ENCODE data around the gene ARHGEF17.

The ARHGEF17 gene

GRCh38 chr11:73298233-73298632 lies 9.8 kb upstream of the ARHGEF17 start:
- Histone ChIP-seq H3K9me3 (ENCODE audit: insufficient read depth, low read length) (no peaks in the 10 kb centered on the region), H3K4me1 (ENCODE audit: insufficient read depth, insufficient read length) (peaks cover 9% of the 10 kb centered on the region)
- TF ChIP-seq ZNF274 (IDR thresholded peaks at IDR 0.05; ENCODE audit: low read depth, low read length) (no peak), SUZ12 (IDR thresholded peaks at IDR 0.05; ENCODE audit: extremely low read depth, insufficient read depth, insufficient read length) (no peak), YY1 (IDR thresholded peaks at IDR 0.05; ENCODE audit: insufficient read depth, insufficient read length) (no peak)

GRCh38 chr11:73299751-73300150 lies 8.3 kb upstream of the ARHGEF17 start:
- no peak for DNase-seq (ENCODE audit: low read depth, low spot score)
- Histone ChIP-seq H3K27me3 (ENCODE audit: insufficient read depth, insufficient read length) (no peaks in the 10 kb centered on the region), H3K4me3 (ENCODE audit: insufficient read length, low read depth) (no peak overlapping the region), H3K9me3 (ENCODE audit: insufficient read depth, low read length) (no peaks in the 10 kb centered on the region), H3K4me1 (ENCODE audit: insufficient read depth, insufficient read length) (peaks cover 6% of the 10 kb centered on the region), H3K9ac (ENCODE audit: insufficient read length, low read depth) (no peak overlapping the region), H3K36me3 (ENCODE audit: insufficient read depth, insufficient read length, low read length) (no peaks in the 10 kb centered on the region)
- TF ChIP-seq YY1 (IDR thresholded peaks at IDR 0.05; ENCODE audit: insufficient read depth, insufficient read length): no peak
- TF ChIP-seq ZNF274 (IDR thresholded peaks at IDR 0.05; ENCODE audit: low read depth, low read length): no peak
- no peak for TF ChIP-seq SUZ12 (IDR thresholded peaks at IDR 0.05; ENCODE audit: extremely low read depth, insufficient read depth, insufficient read length)

More at GRCh38 chr11:73298233-73298632, 9.8 kb upstream of the ARHGEF17 start:
- H3K36me3 ChIP-seq (ENCODE audit: insufficient read depth, insufficient read length, low read length): no peaks in the 10 kb centered on the region
- no peak overlapping the region for H3K4me3 ChIP-seq (ENCODE audit: insufficient read length, low read depth)
- H3K27me3 ChIP-seq (ENCODE audit: insufficient read depth, insufficient read length): peaks cover 8% of the 10 kb centered on the region
- no peak for DNase-seq (ENCODE audit: low read depth, low spot score)
- H3K9ac ChIP-seq (ENCODE audit: insufficient read length, low read depth): no peak overlapping the region

GRCh38 chr11:73306069-73306841 lies 1.8 kb upstream of the ARHGEF17 start:
- no peaks in the 10 kb centered on the region for H3K9me3 ChIP-seq (ENCODE audit: insufficient read depth, low read length)
- peaks cover 14% of the 10 kb centered on the region for H3K36me3 ChIP-seq (ENCODE audit: insufficient read depth, insufficient read length, low read length)
- no peak overlapping the region for H3K4me3 ChIP-seq (ENCODE audit: insufficient read length, low read depth)
- peaks cover 13% of the 10 kb centered on the region for H3K4me1 ChIP-seq (ENCODE audit: insufficient read depth, insufficient read length)
- no peak for DNase-seq (ENCODE audit: low read depth, low spot score)
- peaks cover 16% of the 10 kb centered on the region for H3K27me3 ChIP-seq (ENCODE audit: insufficient read depth, insufficient read length)
- TF ChIP-seq ZNF274 (IDR thresholded peaks at IDR 0.05; ENCODE audit: low read depth, low read length): no peak
- TF ChIP-seq YY1 (IDR thresholded peaks at IDR 0.05; ENCODE audit: insufficient read depth, insufficient read length): no peak
- TF ChIP-seq SUZ12 (IDR thresholded peaks at IDR 0.05; ENCODE audit: extremely low read depth, insufficient read depth, insufficient read length): no peak
- no peak overlapping the region for H3K9ac ChIP-seq (ENCODE audit: insufficient read length, low read depth)

- peaks cover 21% of the 10 kb centered on the region for H3K36me3 ChIP-seq (ENCODE audit: insufficient read depth, insufficient read length, low read length)
- no peak overlapping the region for H3K9ac ChIP-seq (ENCODE audit: insufficient read length, low read depth)
- DNase-seq (ENCODE audit: low read depth, low spot score): no peak
- no peaks in the 10 kb centered on the region for H3K9me3 ChIP-seq (ENCODE audit: insufficient read depth, low read length)
- H3K4me1 ChIP-seq (ENCODE audit: insufficient read depth, insufficient read length): peaks cover 18% of the 10 kb centered on the region
- H3K27me3 ChIP-seq (ENCODE audit: insufficient read depth, insufficient read length): peaks cover 16% of the 10 kb centered on the region
- TF ChIP-seq YY1 (IDR thresholded peaks at IDR 0.05; ENCODE audit: insufficient read depth, insufficient read length) (no peak), SUZ12 (IDR thresholded peaks at IDR 0.05; ENCODE audit: extremely low read depth, insufficient read depth, insufficient read length) (no peak), ZNF274 (IDR thresholded peaks at IDR 0.05; ENCODE audit: low read depth, low read length) (no peak)
- H3K4me3 ChIP-seq (ENCODE audit: insufficient read length, low read depth): peak overlapping the region; percentile 23
These were observed 1.1 kb upstream of the ARHGEF17 start for GRCh38 chr11:73306977-73307322.

DNA sequence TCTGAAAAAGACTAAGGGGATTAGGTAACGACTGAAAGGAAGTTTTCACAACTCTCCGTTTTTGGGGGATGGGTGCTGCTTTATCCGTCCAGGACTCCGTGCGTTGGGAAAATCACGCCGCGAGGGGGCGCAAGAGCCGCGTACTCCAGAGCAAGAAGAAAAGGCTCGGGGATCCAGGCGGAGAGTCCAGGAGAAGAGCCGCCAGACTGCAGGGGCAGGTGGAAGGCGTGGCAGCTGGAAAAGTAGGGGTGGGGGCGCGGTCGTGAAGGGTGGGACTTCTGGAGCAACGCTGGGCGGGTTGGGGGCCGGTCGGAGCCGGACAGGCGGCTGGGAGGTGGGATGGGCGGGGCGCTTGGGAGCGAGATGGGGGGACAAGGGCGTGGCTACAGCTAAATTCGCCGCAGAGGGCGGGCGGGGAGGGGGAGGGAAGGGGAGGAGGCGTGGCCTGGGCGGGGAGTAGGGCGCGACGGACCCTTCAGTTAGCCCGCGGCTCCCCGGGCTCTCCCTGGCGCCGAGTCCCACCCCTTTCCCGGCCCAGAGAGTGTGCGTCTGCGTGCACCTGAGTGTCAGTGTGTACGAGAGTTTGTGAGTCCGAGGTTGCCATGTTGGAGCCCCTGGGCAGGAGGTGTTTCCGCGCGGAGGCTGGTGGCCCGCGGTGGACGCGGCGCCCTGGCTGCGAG lies 613 bp upstream of the ARHGEF17 start:
- peak; percentile 97 for DNase-seq (ENCODE audit: low read depth, low spot score)
- H3K9ac ChIP-seq (ENCODE audit: insufficient read length, low read depth): peak overlapping the region; percentile 82
- peaks cover 18% of the 10 kb centered on the region for H3K4me1 ChIP-seq (ENCODE audit: insufficient read depth, insufficient read length)
- H3K4me3 ChIP-seq (ENCODE audit: insufficient read length, low read depth): peak overlapping the region; percentile 64
- H3K9me3 ChIP-seq (ENCODE audit: insufficient read depth, low read length): no peaks in the 10 kb centered on the region
- H3K27me3 ChIP-seq (ENCODE audit: insufficient read depth, insufficient read length): peaks cover 16% of the 10 kb centered on the region
- TF ChIP-seq YY1 (IDR thresholded peaks at IDR 0.05; ENCODE audit: insufficient read depth, insufficient read length): no peak
- H3K36me3 ChIP-seq (ENCODE audit: insufficient read depth, insufficient read length, low read length): peaks cover 25% of the 10 kb centered on the region

DNA sequence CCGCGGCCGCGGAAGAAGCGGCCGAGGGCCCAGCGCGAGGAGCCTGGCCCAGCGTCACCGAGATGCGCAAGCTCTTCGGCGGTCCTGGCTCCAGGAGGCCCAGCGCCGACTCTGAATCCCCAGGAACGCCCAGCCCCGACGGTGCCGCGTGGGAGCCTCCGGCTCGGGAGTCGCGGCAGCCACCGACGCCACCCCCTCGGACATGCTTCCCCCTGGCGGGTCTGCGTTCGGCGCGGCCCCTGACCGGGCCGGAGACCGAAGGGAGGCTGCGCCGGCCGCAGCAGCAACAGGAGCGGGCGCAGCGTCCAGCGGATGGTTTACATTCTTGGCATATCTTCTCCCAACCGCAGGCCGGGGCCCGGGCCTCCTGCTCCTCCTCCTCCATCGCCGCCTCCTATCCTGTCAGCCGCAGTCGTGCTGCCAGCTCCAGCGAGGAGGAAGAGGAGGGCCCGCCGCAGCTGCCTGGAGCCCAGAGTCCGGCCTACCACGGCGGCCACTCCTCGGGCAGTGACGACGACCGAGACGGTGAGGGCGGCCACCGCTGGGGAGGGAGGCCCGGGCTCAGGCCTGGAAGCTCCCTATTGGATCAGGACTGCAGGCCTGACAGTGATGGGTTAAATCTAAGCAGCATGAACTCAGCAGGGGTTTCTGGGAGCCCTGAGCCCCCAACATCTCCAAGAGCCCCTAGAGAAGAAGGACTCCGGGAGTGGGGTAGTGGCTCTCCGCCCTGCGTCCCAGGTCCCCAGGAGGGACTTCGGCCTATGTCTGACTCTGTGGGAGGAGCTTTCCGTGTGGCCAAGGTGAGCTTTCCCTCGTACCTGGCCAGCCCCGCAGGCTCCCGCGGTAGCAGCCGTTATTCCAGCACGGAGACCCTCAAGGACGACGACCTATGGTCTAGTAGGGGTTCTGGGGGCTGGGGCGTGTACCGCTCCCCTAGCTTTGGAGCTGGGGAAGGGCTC lies 1.2 kb downstream of the ARHGEF17 start:
- peaks cover 16% of the 10 kb centered on the region for H3K27me3 ChIP-seq (ENCODE audit: insufficient read depth, insufficient read length)
- peaks cover 24% of the 10 kb centered on the region for H3K4me1 ChIP-seq (ENCODE audit: insufficient read depth, insufficient read length)
- peak; percentile 84 for DNase-seq (ENCODE audit: low read depth, low spot score)
- H3K9me3 ChIP-seq (ENCODE audit: insufficient read depth, low read length): no peaks in the 10 kb centered on the region
- peaks cover 37% of the 10 kb centered on the region for H3K36me3 ChIP-seq (ENCODE audit: insufficient read depth, insufficient read length, low read length)
- peak overlapping the region; percentile 91 for H3K9ac ChIP-seq (ENCODE audit: insufficient read length, low read depth)
- H3K4me3 ChIP-seq (ENCODE audit: insufficient read length, low read depth): peak overlapping the region; percentile 64
- TF ChIP-seq YY1 (IDR thresholded peaks at IDR 0.05; ENCODE audit: insufficient read depth, insufficient read length) (no peak), ZNF274 (IDR thresholded peaks at IDR 0.05; ENCODE audit: low read depth, low read length) (no peak), SUZ12 (IDR thresholded peaks at IDR 0.05; ENCODE audit: extremely low read depth, insufficient read depth, insufficient read length) (no peak)
